Fibroblast of lung (primary cell): ENCODE data around the gene DPP6. TPM values are rescaled to one million over a fixed set of nuclear protein-coding genes. Genes with fewer than 3 reads are reported as not detected.

Experiments used
- DNase-seq, 2 donors: peaks; one replicate each; pipeline versions ENCODE4 v3.0.0 to v3.0.0-alpha.2; 2010; ENCODE audit warnings: low read depth in 2 of 2
- H2AFZ ChIP-seq: 2 replicates; pipeline ENCODE4 v1.5.1; 2012; ENCODE audit warnings: low read length, control low read depth, inconsistent platforms
- H3K27ac ChIP-seq: 2 replicates; pipeline ENCODE4 v1.5.1; 2011; ENCODE audit warnings: low read length, control low read depth; ENCODE audit not compliant: insufficient read depth
- H3K27me3 ChIP-seq: 2 replicates; pipeline ENCODE4 v1.5.1; 2011; ENCODE audit warnings: mild to moderate bottlenecking, low read length; ENCODE audit not compliant: control insufficient read depth, insufficient read depth
- H3K36me3 ChIP-seq: 2 replicates; pipeline ENCODE4 v1.5.1; 2011; ENCODE audit warnings: low read length; ENCODE audit not compliant: control insufficient read depth, insufficient read depth
- H3K4me1 ChIP-seq: 2 replicates; pipeline ENCODE4 v1.5.1; 2011; ENCODE audit warnings: low read length; ENCODE audit not compliant: control insufficient read depth, insufficient read depth; ENCODE audit errors: extremely low read depth
- H3K4me2 ChIP-seq: 2 replicates; pipeline ENCODE4 v1.5.1; 2011; ENCODE audit warnings: low read length, control low read depth; ENCODE audit not compliant: insufficient read depth; ENCODE audit errors: extremely low read depth
- H3K4me3 ChIP-seq, 4 experiments: fragments of 200-600 bp in 1 of 4; sonication (generic) in 1 of 4; replicated peaks in 1 of 4; 2 replicates each; pipeline ENCODE4 v1.5.1; 2011 to 2016; ENCODE audit warnings: low read length in 4 of 4, low read depth in 3 of 4, mild to moderate bottlenecking in 3 of 4, control low read depth in 2 of 4, inconsistent platforms in 1 of 4, mixed read lengths in 1 of 4; ENCODE audit not compliant: insufficient read depth in 1 of 4; ENCODE audit errors: control extremely low read depth in 1 of 4
- H3K79me2 ChIP-seq: 2 replicates; pipeline ENCODE4 v1.5.1; 2012; ENCODE audit warnings: mild to moderate bottlenecking, low read length, inconsistent platforms; ENCODE audit not compliant: control insufficient read depth, insufficient read depth
- H3K9ac ChIP-seq: 2 replicates; pipeline ENCODE4 v1.5.1; 2011; ENCODE audit warnings: mild to moderate bottlenecking, low read length, control low read depth; ENCODE audit not compliant: insufficient read depth
- H3K9me3 ChIP-seq: 2 replicates; pipeline ENCODE4 v1.5.1; 2012; ENCODE audit warnings: low read depth, low read length; ENCODE audit not compliant: control insufficient read depth, insufficient read depth
- H4K20me1 ChIP-seq: 2 replicates; pipeline ENCODE4 v1.5.1; 2011; ENCODE audit warnings: low read length; ENCODE audit not compliant: control insufficient read depth, insufficient read depth; ENCODE audit errors: extremely low read depth
- EZH2 ChIP-seq: IDR thresholded peaks from 2 replicates; pipeline ENCODE4 v1.5.1; 2012; ENCODE audit warnings: low read length, control low read depth, mild to moderate bottlenecking; ENCODE audit errors: missing control alignments
- polyA plus RNA-seq, 2 donors: library from polyadenylated mRNA; depleted of rRNA in 1 of 2; stranded (reverse) in 1 of 2; unstranded in 1 of 2; fragments of >200 nt; gene quantifications; 2 replicates each; pipeline ENCODE4 v1.2.1, GENCODE V29; 2011 to 2012; ENCODE audit warnings: missing spikeins in 1 of 2
- total RNA-seq: library from RNA; depleted of rRNA; stranded (reverse); fragments of >200 nt; gene quantifications from 2 replicates; pipeline ENCODE4 v1.2.1, GENCODE V29; 2014
- TF ChIP-seq, protein P1 (sequence below), 2 donors: IDR thresholded peaks in 1 of 2; conservative IDR thresholded peaks in 1 of 2; 1 replicate in 1 of 2; 2 replicates in 1 of 2; pipeline ENCODE4 v1.5.1; 2011 to 2012; ENCODE audit warnings: low read length in 2 of 2, control low read depth in 1 of 2, inconsistent platforms in 1 of 2, low read depth in 1 of 2, mild to moderate bottlenecking in 1 of 2

Gene DPP6
- total and polyA plus RNA-seq, 2 donors (not counting 1 experiment from before 2014, with no cell fraction given), result not detected

DNA sequence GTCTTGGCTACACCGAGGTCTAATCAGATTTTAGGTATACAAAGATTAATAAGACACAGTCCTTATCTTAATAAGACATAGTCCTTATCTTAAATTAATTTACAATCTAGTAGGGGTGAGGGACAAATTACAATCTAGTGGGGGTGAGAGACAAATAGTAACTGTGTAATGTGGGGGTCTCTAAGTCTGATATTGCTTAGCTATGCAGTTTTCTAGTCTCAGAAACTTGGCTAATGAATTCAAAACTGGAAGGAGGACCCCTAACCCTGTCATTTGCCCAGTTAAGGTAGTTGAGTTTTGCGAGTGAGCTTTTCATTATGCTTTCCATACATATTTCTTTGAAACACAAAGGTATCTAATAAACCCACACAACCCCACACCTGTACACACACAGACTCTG is 136.1 kb downstream of the DPP6 start:
- Histone ChIP-seq H2AFZ (no peak overlapping the region), H3K4me2 (no peak overlapping the region), H3K9me3 (no peaks in the 10 kb centered on the region)

GRCh38 chr7:154195266-154195665 is 143.1 kb downstream of the DPP6 start:
- H3K27ac ChIP-seq, result no peak overlapping the region
- H3K4me2 ChIP-seq, result no peak overlapping the region
- no peaks in the 10 kb centered on the region for H3K27me3 ChIP-seq
- DNase-seq, result no peak
- H4K20me1 ChIP-seq, result no peaks in the 10 kb centered on the region
- H3K4me3 ChIP-seq, result no peak overlapping the region
- TF ChIP-seq EZH2, result no peak
- TF ChIP-seq, protein P1, sequence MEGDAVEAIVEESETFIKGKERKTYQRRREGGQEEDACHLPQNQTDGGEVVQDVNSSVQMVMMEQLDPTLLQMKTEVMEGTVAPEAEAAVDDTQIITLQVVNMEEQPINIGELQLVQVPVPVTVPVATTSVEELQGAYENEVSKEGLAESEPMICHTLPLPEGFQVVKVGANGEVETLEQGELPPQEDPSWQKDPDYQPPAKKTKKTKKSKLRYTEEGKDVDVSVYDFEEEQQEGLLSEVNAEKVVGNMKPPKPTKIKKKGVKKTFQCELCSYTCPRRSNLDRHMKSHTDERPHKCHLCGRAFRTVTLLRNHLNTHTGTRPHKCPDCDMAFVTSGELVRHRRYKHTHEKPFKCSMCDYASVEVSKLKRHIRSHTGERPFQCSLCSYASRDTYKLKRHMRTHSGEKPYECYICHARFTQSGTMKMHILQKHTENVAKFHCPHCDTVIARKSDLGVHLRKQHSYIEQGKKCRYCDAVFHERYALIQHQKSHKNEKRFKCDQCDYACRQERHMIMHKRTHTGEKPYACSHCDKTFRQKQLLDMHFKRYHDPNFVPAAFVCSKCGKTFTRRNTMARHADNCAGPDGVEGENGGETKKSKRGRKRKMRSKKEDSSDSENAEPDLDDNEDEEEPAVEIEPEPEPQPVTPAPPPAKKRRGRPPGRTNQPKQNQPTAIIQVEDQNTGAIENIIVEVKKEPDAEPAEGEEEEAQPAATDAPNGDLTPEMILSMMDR (conservative IDR thresholded peaks at IDR 0.05 in 1 of 2, IDR thresholded peaks at IDR 0.05 in 1 of 2; ENCODE audit: low read depth in 1 of 2, low read length in 2 of 2), result no peak
- H3K9ac ChIP-seq, result no peak overlapping the region
- H2AFZ ChIP-seq, result no peak overlapping the region
- no peaks in the 10 kb centered on the region for H3K4me1 ChIP-seq
- no peaks in the 10 kb centered on the region for H3K9me3 ChIP-seq
- H3K36me3 ChIP-seq, result no peaks in the 10 kb centered on the region
- no peaks in the 10 kb centered on the region for H3K79me2 ChIP-seq

More for the DNA sequence above, 136.1 kb downstream of the DPP6 start:
- Histone ChIP-seq H3K27ac (no peak overlapping the region), H3K4me1 (no peaks in the 10 kb centered on the region), H3K9ac (no peak overlapping the region), H4K20me1 (no peaks in the 10 kb centered on the region), H3K4me3 (no peak overlapping the region), H3K27me3 (no peaks in the 10 kb centered on the region), H3K36me3 (no peaks in the 10 kb centered on the region), H3K79me2 (no peaks in the 10 kb centered on the region)
- TF ChIP-seq EZH2, result no peak
- TF ChIP-seq, protein P1 (conservative IDR thresholded peaks at IDR 0.05 in 1 of 2, IDR thresholded peaks at IDR 0.05 in 1 of 2; ENCODE audit: low read depth in 1 of 2, low read length in 2 of 2), result no peak
- no peak for DNase-seq

GRCh38 chr7:154198481-154198880 is 146.3 kb downstream of the DPP6 start:
- Histone ChIP-seq H3K27ac (no peak overlapping the region), H3K4me1 (no peaks in the 10 kb centered on the region), H3K27me3 (no peaks in the 10 kb centered on the region), H3K4me3 (no peak overlapping the region), H3K79me2 (no peaks in the 10 kb centered on the region), H3K36me3 (no peaks in the 10 kb centered on the region), H4K20me1 (no peaks in the 10 kb centered on the region), H3K4me2 (no peak overlapping the region), H2AFZ (no peak overlapping the region), H3K9me3 (no peaks in the 10 kb centered on the region), H3K9ac (no peak overlapping the region)
- DNase-seq, result no peak
- TF ChIP-seq, protein P1 (conservative IDR thresholded peaks at IDR 0.05 in 1 of 2, IDR thresholded peaks at IDR 0.05 in 1 of 2; ENCODE audit: low read depth in 1 of 2, low read length in 2 of 2), result no peak
- no peak for TF ChIP-seq EZH2
